KMS-11 (cell line): Measurements from ENCODE around the gene NR1H2.
A peak's percentile ranks its signal among the peaks of the same experiment; 100 is the strongest.

ENCODE experiments used
- H2AFZ ChIP-seq: fragments of 200-600 bp; sonication (generic); 2 replicates; pipeline ENCODE4 v1.6.1; 2016; ENCODE audit warnings: antibody characterized with exemption, mixed run types, low read depth
- H3K27ac ChIP-seq: fragments of 200-600 bp; sonication (generic); 2 replicates; pipeline ENCODE4 v1.6.1; 2016; ENCODE audit warnings: mild to moderate bottlenecking, mixed run types
- H3K27me3 ChIP-seq: fragments of 200-600 bp; sonication (generic); 2 replicates; pipeline ENCODE4 v1.6.1; 2017; ENCODE audit warnings: mild to moderate bottlenecking, low read depth, mixed run types, moderate library complexity; ENCODE audit not compliant: insufficient read depth
- H3K36me3 ChIP-seq: fragments of 200-600 bp; sonication (generic); 2 replicates; pipeline ENCODE4 v1.6.1; 2017; ENCODE audit warnings: mild to moderate bottlenecking, mixed run types; ENCODE audit not compliant: insufficient read depth
- H3K4me1 ChIP-seq: fragments of 200-600 bp; sonication (generic); 2 replicates; pipeline ENCODE4 v1.6.1; 2016; ENCODE audit warnings: mild to moderate bottlenecking, low read depth, mixed run types; ENCODE audit not compliant: poor library complexity, severe bottlenecking
- H3K4me2 ChIP-seq: fragments of 200-600 bp; sonication (generic); 2 replicates; pipeline ENCODE4 v1.7.0; 2016; ENCODE audit warnings: mild to moderate bottlenecking, mixed run types
- H3K4me3 ChIP-seq: fragments of 200-600 bp; sonication (generic); IDR thresholded peaks from 2 replicates; pipeline ENCODE4 v1.6.1; 2017; ENCODE audit warnings: low read depth, low read length, mixed read lengths; ENCODE audit not compliant: insufficient read depth
- H3K79me2 ChIP-seq: fragments of 200-600 bp; sonication (generic); 2 replicates; pipeline ENCODE4 v1.6.1; 2016; ENCODE audit warnings: low read depth, mixed run types; ENCODE audit not compliant: insufficient read depth
- H3K9ac ChIP-seq: fragments of 200-600 bp; sonication (generic); 2 replicates; pipeline ENCODE4 v1.6.1; 2016; ENCODE audit warnings: mild to moderate bottlenecking, mixed run types
- H4K20me1 ChIP-seq: fragments of 200-600 bp; sonication (generic); 2 replicates; pipeline ENCODE4 v1.6.1; 2016; ENCODE audit warnings: mild to moderate bottlenecking, mixed run types; ENCODE audit not compliant: insufficient read depth
- TF ChIP-seq, protein P1 (sequence below): fragments of 200-600 bp; sonication (generic); conservative IDR thresholded peaks from 2 replicates; pipeline ENCODE4 v1.6.1; 2017; ENCODE audit warnings: low read depth, mild to moderate bottlenecking, antibody characterized with exemption, low read length, moderate library complexity, mixed read lengths

NR1H2 gene

DNA sequence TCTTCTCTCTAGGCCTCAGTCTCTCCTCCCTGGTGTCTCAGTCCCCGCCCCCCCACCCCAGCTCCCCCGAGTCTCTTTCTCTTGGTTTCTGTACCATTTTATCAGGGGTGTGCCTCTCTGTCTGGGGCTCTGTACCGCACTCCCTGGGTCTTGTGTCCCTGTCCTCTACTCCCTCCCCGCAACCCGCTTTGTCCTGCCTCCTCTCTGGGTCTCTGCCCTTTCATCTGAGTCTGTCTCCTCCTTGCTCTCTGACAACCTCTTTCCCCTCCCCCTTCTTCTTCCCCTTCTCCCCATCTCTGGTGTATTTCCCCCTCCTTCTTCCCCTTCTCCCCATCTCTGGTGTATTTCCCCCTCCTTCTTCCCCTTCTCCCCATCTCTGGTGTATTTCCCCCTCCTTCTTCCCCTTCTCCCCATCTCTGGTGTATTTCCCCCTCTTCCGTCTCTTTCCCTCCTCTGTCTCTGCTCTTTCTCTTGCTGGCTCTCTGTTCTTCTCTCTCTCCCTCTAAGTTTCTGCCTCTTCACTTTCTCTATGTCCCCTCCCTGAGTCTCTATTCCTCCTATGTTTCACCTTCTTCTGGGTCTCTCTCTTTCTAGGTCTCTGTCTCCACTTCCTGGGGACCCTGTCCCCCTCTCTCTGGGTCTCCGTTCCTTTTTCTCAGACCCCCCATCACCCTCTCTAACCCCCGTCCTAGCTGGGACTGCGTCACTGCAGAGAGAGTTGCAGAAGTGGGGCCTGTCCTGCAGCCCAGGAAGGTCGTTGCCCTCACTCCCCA is 44.9 kb upstream of the NR1H2 start:
- no peak overlapping the region for H3K27ac ChIP-seq
- H3K27me3 ChIP-seq = peaks cover 27% of the 10 kb centered on the region
- H3K9ac ChIP-seq = no peak overlapping the region
- H4K20me1 ChIP-seq = no peaks in the 10 kb centered on the region
- H3K79me2 ChIP-seq = no peaks in the 10 kb centered on the region
- H3K4me1 ChIP-seq = no peaks in the 10 kb centered on the region
- H2AFZ ChIP-seq = no peak overlapping the region
- H3K4me2 ChIP-seq = no peak overlapping the region
- H3K36me3 ChIP-seq = no peaks in the 10 kb centered on the region
- TF ChIP-seq, protein P1, sequence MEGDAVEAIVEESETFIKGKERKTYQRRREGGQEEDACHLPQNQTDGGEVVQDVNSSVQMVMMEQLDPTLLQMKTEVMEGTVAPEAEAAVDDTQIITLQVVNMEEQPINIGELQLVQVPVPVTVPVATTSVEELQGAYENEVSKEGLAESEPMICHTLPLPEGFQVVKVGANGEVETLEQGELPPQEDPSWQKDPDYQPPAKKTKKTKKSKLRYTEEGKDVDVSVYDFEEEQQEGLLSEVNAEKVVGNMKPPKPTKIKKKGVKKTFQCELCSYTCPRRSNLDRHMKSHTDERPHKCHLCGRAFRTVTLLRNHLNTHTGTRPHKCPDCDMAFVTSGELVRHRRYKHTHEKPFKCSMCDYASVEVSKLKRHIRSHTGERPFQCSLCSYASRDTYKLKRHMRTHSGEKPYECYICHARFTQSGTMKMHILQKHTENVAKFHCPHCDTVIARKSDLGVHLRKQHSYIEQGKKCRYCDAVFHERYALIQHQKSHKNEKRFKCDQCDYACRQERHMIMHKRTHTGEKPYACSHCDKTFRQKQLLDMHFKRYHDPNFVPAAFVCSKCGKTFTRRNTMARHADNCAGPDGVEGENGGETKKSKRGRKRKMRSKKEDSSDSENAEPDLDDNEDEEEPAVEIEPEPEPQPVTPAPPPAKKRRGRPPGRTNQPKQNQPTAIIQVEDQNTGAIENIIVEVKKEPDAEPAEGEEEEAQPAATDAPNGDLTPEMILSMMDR = no peak
- no peak overlapping the region for H3K4me3 ChIP-seq

DNA sequence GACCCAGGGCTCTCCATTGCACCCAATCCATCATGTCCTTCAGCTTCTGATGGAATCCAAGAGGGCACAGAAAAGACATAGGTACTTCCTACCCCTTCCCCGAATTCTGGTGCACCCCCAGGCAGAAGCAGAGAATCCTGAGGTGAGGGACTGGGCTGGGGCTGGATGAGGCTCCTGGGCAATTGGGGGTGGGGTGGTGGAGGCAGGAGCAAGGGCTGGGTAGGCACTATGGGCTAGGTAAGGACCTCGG is 44.3 kb upstream of the NR1H2 start:
- no peaks in the 10 kb centered on the region for H3K79me2 ChIP-seq
- no peak overlapping the region for H3K9ac ChIP-seq
- H4K20me1 ChIP-seq = no peaks in the 10 kb centered on the region
- TF ChIP-seq, protein P1 = no peak
- no peak overlapping the region for H3K27ac ChIP-seq
- no peaks in the 10 kb centered on the region for H3K4me1 ChIP-seq
- no peak overlapping the region for H2AFZ ChIP-seq
- H3K36me3 ChIP-seq = no peaks in the 10 kb centered on the region
- H3K27me3 ChIP-seq = peaks cover 26% of the 10 kb centered on the region
- no peak overlapping the region for H3K4me3 ChIP-seq
- no peak overlapping the region for H3K4me2 ChIP-seq

DNA sequence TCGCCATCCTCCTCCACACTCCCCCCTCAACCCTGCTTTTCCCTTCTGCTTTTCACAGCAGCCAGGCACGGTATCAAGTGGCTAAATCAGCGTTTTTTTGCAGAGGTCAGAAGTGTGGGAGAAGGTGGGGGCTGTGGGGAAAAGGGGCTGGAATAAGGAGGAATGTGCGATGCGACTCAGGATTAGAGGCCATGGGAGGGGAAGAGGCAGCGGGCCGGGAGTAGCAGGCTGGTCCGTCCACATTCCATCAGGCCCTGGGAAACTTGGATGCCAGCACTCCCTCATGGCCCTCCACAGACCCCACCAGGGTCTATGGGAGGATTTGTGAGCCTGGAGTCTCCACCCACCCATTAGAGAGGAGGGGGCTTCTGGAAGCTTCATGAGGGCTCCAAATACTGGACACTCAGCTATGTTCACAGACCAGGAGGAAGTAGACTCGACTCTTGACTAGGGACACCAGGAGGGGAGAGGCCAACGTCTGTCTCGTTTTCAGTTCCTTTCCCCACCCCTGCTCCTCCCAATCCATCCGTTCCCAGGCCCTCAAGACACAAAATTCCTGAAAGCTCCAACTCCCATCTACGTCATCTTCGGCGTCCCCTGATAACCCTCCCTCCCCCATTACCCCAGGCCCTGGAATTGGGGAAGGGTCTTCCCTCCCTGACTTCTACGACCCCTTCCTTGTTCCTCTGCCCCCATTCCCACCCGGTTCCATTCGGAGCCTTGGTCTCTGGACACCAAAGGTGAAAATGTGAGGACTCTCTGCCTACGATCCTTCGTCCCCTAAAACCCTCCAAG is 43.8 kb upstream of the NR1H2 start:
- H3K4me2 ChIP-seq = no peak overlapping the region
- H2AFZ ChIP-seq = no peak overlapping the region
- no peaks in the 10 kb centered on the region for H3K36me3 ChIP-seq
- no peak overlapping the region for H3K9ac ChIP-seq
- H3K4me3 ChIP-seq = no peak overlapping the region
- H4K20me1 ChIP-seq = no peaks in the 10 kb centered on the region
- TF ChIP-seq, protein P1 = no peak
- H3K27me3 ChIP-seq = peaks cover 24% of the 10 kb centered on the region
- H3K27ac ChIP-seq = no peak overlapping the region
- no peaks in the 10 kb centered on the region for H3K4me1 ChIP-seq
- no peaks in the 10 kb centered on the region for H3K79me2 ChIP-seq

- H3K36me3 ChIP-seq = no peaks in the 10 kb centered on the region
- H3K27me3 ChIP-seq = peaks cover 27% of the 10 kb centered on the region
- no peaks in the 10 kb centered on the region for H4K20me1 ChIP-seq
- TF ChIP-seq, protein P1 = no peak
- peak overlapping the region; percentile 36 for H3K4me2 ChIP-seq
- no peak overlapping the region for H3K9ac ChIP-seq
- no peak overlapping the region for H3K27ac ChIP-seq
- H2AFZ ChIP-seq = peak overlapping the region; percentile 71
- no peaks in the 10 kb centered on the region for H3K79me2 ChIP-seq
- H3K4me3 ChIP-seq = no peak overlapping the region
- no peaks in the 10 kb centered on the region for H3K4me1 ChIP-seq
Measured at GRCh38 chr19:50333235-50333736, 43.0 kb upstream of the NR1H2 start.
